Colonic mucosa (tissue), 4 donors: ENCODE data around the gene NKAP. TPM values are rescaled to one million over a fixed set of nuclear protein-coding genes. Genes with fewer than 3 reads are reported as not detected.

Experiments
- DNase-seq: peaks from one replicate; pipeline ENCODE4 v3.0.0-alpha.2; 2020
- H3K27ac ChIP-seq: fragments of 200-600 bp; one replicate; pipeline ENCODE4 v1.8.0; 2021
- H3K27me3 ChIP-seq: fragments of 200-600 bp; one replicate; pipeline ENCODE4 v1.8.0; 2021
- H3K36me3 ChIP-seq: fragments of 200-600 bp; one replicate; pipeline ENCODE4 v1.8.0; 2021
- H3K4me1 ChIP-seq: fragments of 200-600 bp; one replicate; pipeline ENCODE4 v1.8.0; 2021; ENCODE audit warnings: mild to moderate bottlenecking
- H3K4me3 ChIP-seq: fragments of 200-600 bp; one replicate; pipeline ENCODE4 v1.8.0; 2021
- H3K9ac ChIP-seq, 2 donors: one replicate each; pipeline ENCODE4 v1.7.0; 2013; ENCODE audit warnings: control low read depth in 2 of 2, low read depth in 2 of 2, low read length in 2 of 2
- H3K9me3 ChIP-seq: fragments of 200-600 bp; one replicate; pipeline ENCODE4 v1.8.0; 2021
- CTCF ChIP-seq: fragments of 200-600 bp; IDR thresholded peaks from one replicate; pipeline ENCODE4 v1.8.0; 2022; ENCODE audit warnings: antibody characterized with exemption, mild to moderate bottlenecking
- intact Hi-C: fragments of 100-400 bp; cut with DNase I; formaldehyde crosslinking; loops from one replicate; pipeline ENCODE4 v1.14.1; 2022
- total RNA-seq, 2 donors: library from RNA; stranded (reverse); fragmentation: NEBNext Ultra II Directional in 1 of 2; extraction: Animal tissue kit (Norgen Biotek cat#: 25700) in 1 of 2; gene quantifications; one replicate each; pipeline ENCODE4 v1.2.1, GENCODE V29; 2021
- donor health status: healthy.
- donor health status: DM: no; HTN: no; CAD: no.
- donor health status: DM: no; HTN: no; CAD: no.

NKAP gene
- total RNA-seq: 1 to 10 TPM; 5.5 to 7.1 TPM

DNA sequence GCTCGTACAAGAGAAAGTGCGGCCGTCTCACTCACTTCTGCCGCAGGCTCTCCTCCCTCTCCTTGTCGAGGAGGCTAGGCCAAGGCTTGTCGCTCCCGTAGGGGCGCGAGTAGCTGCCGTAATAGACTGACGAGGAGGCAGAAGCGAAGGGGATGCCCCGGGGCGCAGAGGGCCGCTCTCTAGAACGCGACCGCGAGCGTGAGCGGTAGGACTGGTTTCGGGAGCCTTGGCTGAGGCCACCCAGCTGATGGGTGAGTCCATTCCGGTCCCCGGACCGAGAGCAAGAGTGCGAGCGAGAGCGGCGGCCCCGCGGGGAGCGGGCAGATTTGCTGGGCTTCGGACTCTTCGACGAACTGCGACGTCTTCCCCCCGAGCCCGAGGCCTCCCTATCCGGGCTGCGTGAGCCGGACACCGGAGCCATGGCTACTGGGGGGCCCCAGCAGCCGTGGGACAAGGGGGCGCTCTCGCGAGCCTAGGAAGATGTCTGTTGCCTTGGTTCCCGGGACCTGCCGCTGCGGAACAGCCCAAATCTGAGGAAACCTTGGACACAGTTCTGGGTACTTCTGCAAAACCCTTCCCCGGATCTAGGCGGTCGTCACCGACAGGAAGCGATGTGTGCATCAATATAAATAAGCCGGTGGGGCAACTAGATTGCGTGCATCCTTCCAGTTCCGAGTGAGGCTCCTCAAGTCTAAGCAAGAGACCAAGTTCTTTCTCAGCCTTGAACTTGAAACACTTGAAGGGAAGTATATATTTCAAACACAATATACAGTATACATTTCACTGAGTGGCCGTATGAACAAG is at the start of gene NKAP:
Gene NKAP, minus strand, starts transcription at position 567 of the 804 bp plus-strand sequence. Its CDS starts 146 bp downstream, at position 421.
- Histone ChIP-seq H3K4me1 (no peaks in the 10 kb centered on the region), H3K9ac (peak within 1 kb of the TSS; percentile 65 to 82), H3K27ac (peak within 1 kb of the TSS; percentile 88), H3K4me3 (peak within 1 kb of the TSS; percentile 59), H3K27me3 (no peaks in the 10 kb centered on the region), H3K36me3 (no peaks in the 10 kb centered on the region), H3K9me3 (no peaks in the 10 kb centered on the region)
- intact Hi-C loops: no loop called here
- TF ChIP-seq CTCF: no peak
- DNase-seq: peak; percentile 85

DNA sequence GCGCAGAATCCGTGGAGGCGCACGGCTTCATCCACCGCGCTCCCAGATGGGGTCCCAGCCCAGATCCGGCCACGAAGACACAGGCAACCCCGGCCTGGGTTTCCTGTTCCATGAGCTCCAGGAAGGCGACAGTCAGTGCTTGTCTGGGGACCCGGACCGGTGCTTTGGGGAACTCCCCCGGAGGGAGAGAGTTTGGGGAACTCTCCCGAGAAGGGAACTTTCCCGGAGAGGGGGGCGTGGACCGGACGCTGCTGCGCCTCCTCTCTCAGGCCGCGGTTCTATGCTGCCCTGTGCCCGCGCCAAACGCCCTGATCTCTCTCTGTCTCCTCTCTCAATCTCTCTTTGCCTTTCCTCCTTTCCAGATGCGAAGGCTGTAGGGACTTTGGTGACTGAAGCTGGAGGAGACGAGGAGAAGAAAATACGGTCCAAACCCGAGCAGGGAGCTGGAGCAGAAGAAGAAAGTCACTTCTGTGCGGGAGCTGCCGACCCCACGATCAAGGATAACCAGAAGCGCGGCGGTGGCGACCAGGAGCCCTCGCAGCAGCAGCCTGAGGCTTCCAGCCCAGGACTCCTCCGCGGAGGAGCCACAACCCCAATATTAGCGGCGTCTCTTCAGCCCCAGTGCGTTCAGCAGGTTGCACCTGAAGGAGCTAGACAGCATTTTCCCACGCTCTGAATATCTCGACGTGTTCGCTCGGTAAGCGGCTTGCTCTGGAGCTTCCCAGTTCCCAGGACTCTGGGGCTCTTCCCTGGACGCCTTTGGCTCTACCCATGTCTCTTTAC is 47.6 kb upstream of the NKAP start:
- Histone ChIP-seq H3K4me3 (peak overlapping the region; percentile 14), H3K36me3 (no peaks in the 10 kb centered on the region), H3K9ac (no peak overlapping the region), H3K27me3 (peaks cover 23% of the 10 kb centered on the region), H3K9me3 (no peaks in the 10 kb centered on the region), H3K27ac (no peak overlapping the region), H3K4me1 (no peaks in the 10 kb centered on the region)
- no peak for DNase-seq
- intact Hi-C loops: no loop called here
- no peak for TF ChIP-seq CTCF

DNA sequence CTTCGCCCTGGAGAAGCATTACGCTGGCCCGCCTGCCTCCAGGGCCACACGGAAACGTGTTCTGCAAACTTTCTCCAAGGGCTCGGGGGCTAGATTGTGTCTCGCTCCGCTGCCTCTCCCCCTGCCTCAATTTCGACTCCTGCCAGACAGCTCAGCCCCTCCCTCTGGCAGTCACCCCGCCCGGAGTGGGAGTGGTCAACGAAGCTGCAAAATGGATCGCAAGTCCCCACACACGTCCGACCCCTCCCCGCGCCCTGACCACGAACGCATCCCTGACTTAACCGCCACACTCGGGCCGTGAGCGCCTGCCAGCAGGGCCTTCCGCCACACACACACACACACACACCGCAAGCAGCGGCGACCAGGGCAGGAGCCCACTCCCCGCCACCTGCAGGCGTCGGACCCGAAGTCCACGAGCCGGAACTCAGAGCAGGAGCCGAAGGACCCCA is 47.0 kb upstream of the NKAP start:
- no peak for TF ChIP-seq CTCF
- peaks cover 21% of the 10 kb centered on the region for H3K27me3 ChIP-seq
- intact Hi-C loops: no loop called here
- peak overlapping the region; percentile 14 for H3K4me3 ChIP-seq
- no peaks in the 10 kb centered on the region for H3K4me1 ChIP-seq
- H3K9ac ChIP-seq: no peak overlapping the region
- no peaks in the 10 kb centered on the region for H3K36me3 ChIP-seq
- H3K9me3 ChIP-seq: no peaks in the 10 kb centered on the region
- no peak overlapping the region for H3K27ac ChIP-seq
- DNase-seq: no peak

- Histone ChIP-seq H3K9ac (no peak overlapping the region), H3K9me3 (no peaks in the 10 kb centered on the region), H3K4me3 (no peak overlapping the region), H3K4me1 (no peaks in the 10 kb centered on the region), H3K27me3 (peaks cover 21% of the 10 kb centered on the region), H3K27ac (no peak overlapping the region), H3K36me3 (no peaks in the 10 kb centered on the region)
- no peak for TF ChIP-seq CTCF
- intact Hi-C loops: no loop called here
- no peak for DNase-seq
Observed at GRCh38 chrX:119989905-119990555, 46.5 kb upstream of the NKAP start.

- Histone ChIP-seq H3K9ac (no peak overlapping the region), H3K27ac (no peak overlapping the region), H3K9me3 (no peaks in the 10 kb centered on the region), H3K4me3 (no peak overlapping the region), H3K4me1 (no peaks in the 10 kb centered on the region), H3K27me3 (peaks cover 14% of the 10 kb centered on the region), H3K36me3 (no peaks in the 10 kb centered on the region)
- intact Hi-C loops: no loop called here
- no peak for TF ChIP-seq CTCF
- no peak for DNase-seq
Observed at GRCh38 chrX:119986203-119986602, 42.7 kb upstream of the NKAP start.
